Measurements from ENCODE around the gene CELSR3. TPM values are rescaled to one million over a fixed set of nuclear protein-coding genes. Genes with fewer than 3 reads are reported as not detected.

The CELSR3 gene
- polyA plus RNA-seq, 2 of the 4 experiments (the other 2 are of a cell fraction): 2.2 to 4.8 TPM

DNA sequence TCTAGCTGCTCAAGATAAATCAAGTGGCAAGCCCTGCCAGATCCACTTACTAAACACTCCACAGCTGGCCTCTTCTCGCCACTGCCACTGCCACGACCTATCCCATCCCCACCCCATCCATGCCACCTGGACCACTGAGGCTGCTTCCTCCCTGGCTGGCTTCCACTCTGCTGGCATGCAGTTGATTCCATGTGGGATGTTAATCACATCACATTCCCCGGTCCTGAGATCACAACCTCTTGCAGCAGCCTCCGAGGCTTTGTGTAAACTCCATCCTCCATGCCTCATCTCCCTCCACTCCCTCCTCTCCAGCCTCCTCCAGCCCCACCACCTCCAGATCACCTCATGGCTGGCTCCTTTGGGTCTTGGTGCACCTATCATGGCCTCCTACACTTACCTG lies 15.4 kb upstream of the CELSR3 start:
- CTCF ChIA-PET: interaction anchor here (1.3 to 4.8 kb wide), 2 partner anchors 8 to 14 kb away, joined by 6 to 34 read pairs; partner anchors contain the start of genes CELSR3 and NCKIPSD
- TF ChIP-seq RCOR1 (IDR thresholded peaks at IDR 0.05; ENCODE audit: low read depth, low read length): no peak
- TF ChIP-seq CEBPB (IDR thresholded peaks at IDR 0.05): no peak
- no peak for TF ChIP-seq HDAC2 (IDR thresholded peaks at IDR 0.05)
- TF ChIP-seq SREBF2 (IDR thresholded peaks at IDR 0.05): no peak
- TF ChIP-seq POLR2AphosphoS2 (conservative IDR thresholded peaks at IDR 0.05; ENCODE audit: low read length): no peak
- TF ChIP-seq, protein P1, sequence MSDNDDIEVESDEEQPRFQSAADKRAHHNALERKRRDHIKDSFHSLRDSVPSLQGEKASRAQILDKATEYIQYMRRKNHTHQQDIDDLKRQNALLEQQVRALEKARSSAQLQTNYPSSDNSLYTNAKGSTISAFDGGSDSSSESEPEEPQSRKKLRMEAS (IDR thresholded peaks at IDR 0.05): no peak
- TF ChIP-seq MAZ (IDR thresholded peaks at IDR 0.05; ENCODE audit: borderline replicate concordance, low read depth, low read length): no peak
- POLR2A ChIA-PET: no interaction called here
- WGBS (ENCODE audit: missing lambda C conversion rate): 76% methylated on average over 4 of the region's 4 CpGs
- Histone ChIP-seq H3K9me3 (no peaks in the 10 kb centered on the region), H3K4me1 (peaks cover 12% of the 10 kb centered on the region), H3K4me2 (no peak overlapping the region), H3K27ac (no peak overlapping the region), H3K4me3 (no peak overlapping the region)
- FAIRE-seq: no peak
- no peak for ATAC-seq
- no peak for DNase-seq (ENCODE audit: low read depth in 1 of 2, low spot score in 1 of 2)

DNA sequence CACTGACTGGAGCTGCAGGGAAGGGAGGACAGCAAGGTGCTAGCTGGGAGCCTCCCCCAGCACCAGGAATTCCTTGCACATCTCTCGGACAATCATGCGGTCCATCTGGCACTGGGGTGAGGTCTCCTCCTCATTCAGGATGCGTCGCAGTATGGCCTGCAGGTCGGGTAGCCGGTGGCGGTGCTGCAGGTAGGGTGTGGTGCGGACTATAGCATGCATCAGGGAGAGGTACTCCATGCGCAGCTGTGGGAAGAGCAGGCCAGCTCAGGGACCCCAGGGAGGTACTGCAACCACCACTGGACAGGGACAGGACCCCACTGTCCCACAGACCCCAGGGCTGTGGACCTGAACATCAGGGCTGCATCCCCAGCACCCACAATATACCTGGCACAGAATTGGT lies 11.8 kb upstream of the CELSR3 start:
- 93% methylated on average over 7 of the region's 9 CpGs for WGBS (ENCODE audit: missing lambda C conversion rate)
- Histone ChIP-seq H3K9me3 (no peaks in the 10 kb centered on the region), H3K4me1 (no peaks in the 10 kb centered on the region), H3K27ac (no peak overlapping the region), H3K4me2 (no peak overlapping the region), H3K4me3 (no peak overlapping the region)
- TF ChIP-seq, protein P1 (IDR thresholded peaks at IDR 0.05): no peak
- TF ChIP-seq MAFK (IDR thresholded peaks at IDR 0.05; ENCODE audit: partially characterized antibody) (no peak), RFX5 (IDR thresholded peaks at IDR 0.05) (no peak), HEYL (CRISPR knock-in tag; IDR thresholded peaks at IDR 0.05) (no peak), NPAS2 (CRISPR knock-in tag; IDR thresholded peaks at IDR 0.05; ENCODE audit: borderline replicate concordance) (no peak), SREBF2 (IDR thresholded peaks at IDR 0.05) (no peak), KDM5A (IDR thresholded peaks at IDR 0.05) (no peak), EHF (CRISPR knock-in tag; IDR thresholded peaks at IDR 0.05) (no peak), JUNB (IDR thresholded peaks at IDR 0.05) (no peak), MAZ (IDR thresholded peaks at IDR 0.05; ENCODE audit: borderline replicate concordance, low read depth, low read length) (no peak), HOXB13 (CRISPR knock-in tag; IDR thresholded peaks at IDR 0.05; ENCODE audit: low read depth) (no peak)
- TF ChIP-seq, protein P2, sequence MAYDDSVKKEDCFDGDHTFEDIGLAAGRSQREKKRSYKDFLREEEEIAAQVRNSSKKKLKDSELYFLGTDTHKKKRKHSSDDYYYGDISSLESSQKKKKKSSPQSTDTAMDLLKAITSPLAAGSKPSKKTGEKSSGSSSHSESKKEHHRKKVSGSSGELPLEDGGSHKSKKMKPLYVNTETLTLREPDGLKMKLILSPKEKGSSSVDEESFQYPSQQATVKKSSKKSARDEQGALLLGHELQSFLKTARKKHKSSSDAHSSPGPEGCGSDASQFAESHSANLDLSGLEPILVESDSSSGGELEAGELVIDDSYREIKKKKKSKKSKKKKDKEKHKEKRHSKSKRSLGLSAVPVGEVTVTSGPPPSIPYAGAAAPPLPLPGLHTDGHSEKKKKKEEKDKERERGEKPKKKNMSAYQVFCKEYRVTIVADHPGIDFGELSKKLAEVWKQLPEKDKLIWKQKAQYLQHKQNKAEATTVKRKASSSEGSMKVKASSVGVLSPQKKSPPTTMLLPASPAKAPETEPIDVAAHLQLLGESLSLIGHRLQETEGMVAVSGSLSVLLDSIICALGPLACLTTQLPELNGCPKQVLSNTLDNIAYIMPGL (CRISPR knock-in tag; IDR thresholded peaks at IDR 0.05; ENCODE audit: borderline replicate concordance): no peak
- TF ChIP-seq, protein P3, sequence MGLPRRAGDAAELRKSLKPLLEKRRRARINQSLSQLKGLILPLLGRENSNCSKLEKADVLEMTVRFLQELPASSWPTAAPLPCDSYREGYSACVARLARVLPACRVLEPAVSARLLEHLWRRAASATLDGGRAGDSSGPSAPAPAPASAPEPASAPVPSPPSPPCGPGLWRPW (IDR thresholded peaks at IDR 0.05): no peak
- ATAC-seq: peak in 1 of 2 experiments; percentile 36; a peak in 1 of 6 replicates
- CTCF ChIA-PET: interaction anchor here (0.9 to 4.8 kb wide), 5 partner anchors 10 to 65 kb away, joined by 3 to 34 read pairs (median 8); partner anchors contain the start of gene CELSR3
- no peak for FAIRE-seq
- DNase-seq (ENCODE audit: low read depth in 1 of 2, low spot score in 1 of 2): no peak
- POLR2A ChIA-PET: interaction anchor here (1.3 kb wide), 1 partner anchor 11 kb away, joined by 4 read pairs; no protein-coding TSS in a partner anchor

DNA sequence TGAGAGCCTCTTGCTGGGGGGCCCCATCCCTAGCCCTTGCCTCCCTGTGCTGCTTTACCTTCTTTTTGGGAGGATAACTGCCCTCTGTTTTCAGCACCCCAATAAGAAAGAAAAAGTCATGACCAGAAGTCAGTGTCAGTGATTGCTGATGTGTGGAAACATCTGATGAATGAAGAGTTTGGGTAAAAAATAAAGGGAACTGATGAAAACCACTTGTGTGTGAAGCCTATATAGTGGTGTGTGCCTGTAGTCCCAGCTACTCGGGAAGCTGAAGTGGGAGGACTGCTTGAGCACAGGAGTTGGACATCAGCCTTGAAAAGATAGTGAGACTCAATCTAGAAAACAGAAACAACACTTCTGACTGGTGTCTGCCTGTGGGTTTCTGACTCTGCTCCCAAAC lies 9.8 kb upstream of the CELSR3 start:
- 71% methylated on average over 1 of the region's 1 CpG for WGBS (ENCODE audit: missing lambda C conversion rate)
- Histone ChIP-seq H3K4me1 (no peaks in the 10 kb centered on the region), H3K9me3 (no peaks in the 10 kb centered on the region), H3K27ac (no peak overlapping the region), H3K4me3 (no peak overlapping the region), H3K4me2 (no peak overlapping the region)
- DNase-seq (ENCODE audit: low read depth in 1 of 2, low spot score in 1 of 2) (no peak), FAIRE-seq (no peak), ATAC-seq (no peak)
- ChIA-PET CTCF (interaction anchor here (2.4 kb wide), 1 partner anchor 12 kb away, joined by 7 read pairs; no protein-coding TSS in a partner anchor), POLR2A (no interaction called here)
- TF ChIP-seq NFE2L2 (conservative IDR thresholded peaks at IDR 0.05; ENCODE audit: low read length): no peak
- no peak for TF ChIP-seq RAD21 (conservative IDR thresholded peaks at IDR 0.05 in 1 of 2, IDR thresholded peaks at IDR 0.05 in 1 of 2)
- TF ChIP-seq, protein P4, sequence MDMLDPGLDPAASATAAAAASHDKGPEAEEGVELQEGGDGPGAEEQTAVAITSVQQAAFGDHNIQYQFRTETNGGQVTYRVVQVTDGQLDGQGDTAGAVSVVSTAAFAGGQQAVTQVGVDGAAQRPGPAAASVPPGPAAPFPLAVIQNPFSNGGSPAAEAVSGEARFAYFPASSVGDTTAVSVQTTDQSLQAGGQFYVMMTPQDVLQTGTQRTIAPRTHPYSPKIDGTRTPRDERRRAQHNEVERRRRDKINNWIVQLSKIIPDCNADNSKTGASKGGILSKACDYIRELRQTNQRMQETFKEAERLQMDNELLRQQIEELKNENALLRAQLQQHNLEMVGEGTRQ (IDR thresholded peaks at IDR 0.05): no peak
- no peak for TF ChIP-seq EP300 (IDR thresholded peaks at IDR 0.05)
- TF ChIP-seq HEYL (CRISPR knock-in tag; IDR thresholded peaks at IDR 0.05): no peak
- TF ChIP-seq JUN (IDR thresholded peaks at IDR 0.05): no peak
- TF ChIP-seq HOXB13 (CRISPR knock-in tag; IDR thresholded peaks at IDR 0.05; ENCODE audit: low read depth): no peak

All from A549 (cell line).